GF-D8 (cell line): Measurements from ENCODE around the gene SKIC8.

ENCODE experiments used
- DNase-seq: peaks from one replicate; lab custom pipeline; 2025; lab: John Stamatoyannopoulos, UW

The SKIC8 gene

DNA sequence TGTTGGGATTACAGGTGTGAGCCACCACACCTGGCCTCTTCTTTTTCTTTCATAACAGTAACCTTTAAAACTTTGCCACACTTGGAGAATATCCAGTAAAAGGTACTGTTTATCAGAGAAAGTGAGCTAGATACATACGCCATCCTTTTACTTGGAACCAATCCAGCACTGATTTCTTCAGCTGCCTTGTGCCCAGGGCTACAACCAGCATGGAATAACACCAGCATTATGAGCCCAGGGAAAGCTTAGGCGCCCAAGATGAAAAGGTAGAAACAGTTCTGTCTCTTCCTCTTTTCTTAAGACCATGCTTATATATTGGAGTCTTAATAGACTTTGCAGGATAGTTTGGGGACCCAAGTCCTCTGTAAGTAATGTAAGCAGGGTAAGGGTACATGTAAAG is 8.4 kb downstream of the SKIC8 start:
- DNase-seq = no peak

- DNase-seq = no peak
These were observed 9.2 kb downstream of the SKIC8 start for GRCh38 chr15:78290222-78290621.

DNA sequence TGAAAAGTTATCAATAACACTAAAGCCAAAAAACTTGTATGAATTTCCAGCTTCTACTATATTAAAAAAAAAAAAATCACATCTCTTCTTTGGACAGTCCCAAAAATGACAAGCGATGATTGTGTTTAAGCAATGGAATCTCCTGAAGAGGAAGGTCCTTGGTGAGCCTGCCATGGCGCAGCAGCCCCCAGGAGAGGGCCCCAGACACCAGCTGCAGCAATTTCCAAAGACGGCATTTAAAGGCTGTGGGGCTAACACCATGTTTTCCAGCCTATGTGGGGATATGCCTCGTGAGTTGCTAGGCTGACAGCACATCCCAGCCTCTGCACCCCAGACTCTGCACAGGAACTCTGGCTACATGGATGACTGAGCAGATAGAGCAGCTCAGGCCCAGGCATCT is 14.7 kb downstream of the SKIC8 start:
- DNase-seq = no peak

DNA sequence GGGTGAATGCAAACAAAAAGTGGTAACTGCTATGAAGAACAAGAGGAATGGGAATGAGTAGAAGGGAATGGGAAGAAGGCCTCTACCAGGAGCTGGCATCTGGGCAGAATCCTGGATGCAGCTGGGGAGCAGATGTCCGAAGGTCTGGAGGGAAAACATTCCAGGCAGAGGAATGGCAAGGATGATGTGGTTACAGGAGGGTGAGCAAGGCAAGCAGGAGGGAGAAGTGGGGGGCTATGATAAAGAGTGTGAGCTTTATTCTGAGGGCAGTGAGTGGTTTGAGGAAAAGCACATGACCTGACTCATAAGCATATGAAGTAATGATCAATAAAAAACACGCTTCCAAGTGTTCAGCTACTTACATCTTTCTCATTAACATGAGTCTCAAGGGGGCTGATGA is 17.1 kb downstream of the SKIC8 start:
- no peak for DNase-seq

DNA sequence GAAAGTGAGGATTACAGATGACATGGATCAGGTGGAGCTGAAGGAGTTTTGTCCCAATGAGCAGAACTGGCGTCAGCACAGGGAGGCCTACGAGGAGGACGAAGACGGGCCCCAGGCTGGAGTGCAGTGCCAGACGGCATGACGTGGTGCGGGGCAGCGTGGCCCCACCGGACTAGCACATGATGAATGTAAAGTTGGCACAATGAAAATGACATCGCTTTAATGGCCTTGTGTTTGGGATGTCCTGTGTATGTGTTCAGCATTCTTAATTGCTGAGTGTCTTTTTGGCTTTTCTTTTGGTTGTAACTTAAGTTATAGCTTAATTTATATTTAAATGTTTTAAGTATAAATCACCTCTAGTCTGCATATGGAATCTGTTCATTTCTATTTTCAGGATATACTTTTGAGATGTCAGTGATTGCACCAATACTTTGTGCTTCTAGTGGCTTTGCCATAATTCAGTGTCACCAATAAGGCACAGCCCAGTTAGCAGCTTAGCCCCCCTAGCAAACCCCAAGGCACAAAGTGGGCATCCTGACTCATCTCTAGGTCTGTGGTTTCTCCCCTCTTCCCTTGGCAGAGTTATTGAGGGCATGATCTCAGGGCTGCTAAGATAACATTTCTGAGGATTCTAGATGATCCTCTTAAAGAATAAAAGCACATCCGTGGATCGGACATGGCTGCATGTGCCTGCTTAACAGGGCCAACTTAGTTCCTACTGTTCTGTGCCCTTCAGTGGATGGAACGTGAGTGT is 18.9 kb downstream of the SKIC8 start:
- DNase-seq = no peak

- DNase-seq = no peak
These were observed 23.1 kb downstream of the SKIC8 start for GRCh38 chr15:78276064-78276943.

- no peak for DNase-seq
These were observed 24.4 kb downstream of the SKIC8 start for GRCh38 chr15:78274994-78275393.

- DNase-seq = no peak
These were observed 26.6 kb downstream of the SKIC8 start for GRCh38 chr15:78272776-78273175.

- no peak for DNase-seq
These were observed 27.1 kb downstream of the SKIC8 start for GRCh38 chr15:78272316-78272715.

- DNase-seq = no peak
These were observed 32.6 kb downstream of the SKIC8 start for GRCh38 chr15:78266806-78267205.

GRCh38 chr15:78266229-78266628 is 33.2 kb downstream of the SKIC8 start:
- DNase-seq = no peak

DNA sequence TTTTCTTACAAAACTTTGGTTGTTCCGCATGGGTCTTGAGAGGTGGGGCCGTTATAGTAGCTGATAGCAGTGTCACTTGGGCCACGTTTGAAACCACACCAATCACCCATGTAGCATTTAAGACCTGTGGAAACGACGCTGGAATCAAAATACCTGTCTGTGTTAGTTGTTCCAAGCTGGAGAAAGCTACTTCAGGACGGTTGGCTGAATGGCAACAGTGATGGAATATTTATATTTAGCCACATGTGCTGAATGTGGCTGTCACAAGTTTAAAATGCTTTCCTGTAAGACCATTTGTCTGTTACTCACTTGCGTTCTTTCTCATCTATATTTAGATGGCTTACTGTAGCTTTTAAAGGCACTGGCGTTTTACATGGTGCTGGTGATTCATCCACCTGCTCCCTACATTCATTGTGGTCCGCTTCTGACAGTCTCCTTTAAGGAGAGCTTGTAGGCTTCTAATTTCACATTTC is 33.6 kb downstream of the SKIC8 start:
- DNase-seq = no peak

DNA sequence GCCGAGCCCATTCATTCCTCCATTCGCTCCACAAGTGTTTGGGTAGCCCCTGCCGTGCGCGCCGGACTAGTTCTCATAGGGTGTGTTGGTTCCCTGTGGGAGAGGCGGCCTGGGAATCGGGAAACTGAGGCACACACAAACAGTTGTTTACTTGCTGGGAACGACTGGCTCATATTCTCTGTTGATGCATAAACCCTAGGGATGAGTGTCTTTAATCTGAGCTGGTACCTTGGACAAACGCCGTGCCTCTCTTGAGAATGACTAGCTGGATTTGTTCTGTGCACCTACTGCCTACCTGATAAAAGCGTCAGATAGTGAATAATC is 34.3 kb downstream of the SKIC8 start:
- DNase-seq = no peak

DNA sequence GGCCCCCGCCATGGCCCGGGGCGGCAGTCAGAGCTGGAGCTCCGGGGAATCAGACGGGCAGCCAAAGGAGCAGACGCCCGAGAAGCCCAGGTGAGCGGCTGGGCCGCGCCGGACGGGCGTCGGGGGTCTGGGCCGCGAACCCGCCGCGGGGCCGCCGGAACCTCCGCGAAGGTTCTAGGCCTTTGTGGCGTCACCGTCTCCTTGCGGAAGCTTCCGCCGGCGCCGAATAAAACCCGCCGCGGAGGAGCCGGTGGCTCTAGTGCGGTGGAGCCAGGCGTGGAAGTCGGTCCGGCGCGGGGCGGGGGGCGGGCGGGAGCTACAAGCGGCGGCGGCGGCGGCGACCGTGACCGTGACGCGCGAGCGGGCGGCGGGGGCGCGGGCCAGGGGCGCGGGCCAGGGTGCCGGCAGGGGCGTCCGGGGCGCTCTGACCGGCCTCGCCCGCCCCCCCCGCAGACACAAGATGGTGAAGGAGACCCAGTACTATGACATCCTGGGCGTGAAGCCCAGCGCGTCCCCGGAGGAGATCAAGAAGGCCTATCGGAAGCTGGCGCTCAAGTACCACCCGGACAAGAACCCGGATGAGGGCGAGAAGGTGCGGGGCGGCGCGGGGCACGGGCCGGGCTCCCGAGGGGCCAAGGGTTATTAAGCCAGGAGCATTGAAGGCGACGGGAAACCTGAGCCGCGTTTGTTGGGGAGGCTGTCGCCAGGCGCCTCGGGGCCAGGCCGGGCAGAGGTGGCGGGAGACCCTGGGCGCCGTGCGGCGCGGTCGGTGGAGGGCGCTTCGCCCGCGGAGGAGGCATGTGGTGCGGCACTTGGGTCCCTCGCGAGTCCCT is 34.9 kb downstream of the SKIC8 start, which contains the start of gene DNAJA4:
DNAJA4 (plus strand) TSS at position 259 of the 833 bp plus-strand sequence; CDS start at position 461, 202 bp downstream.
- DNase-seq = no peak

DNA sequence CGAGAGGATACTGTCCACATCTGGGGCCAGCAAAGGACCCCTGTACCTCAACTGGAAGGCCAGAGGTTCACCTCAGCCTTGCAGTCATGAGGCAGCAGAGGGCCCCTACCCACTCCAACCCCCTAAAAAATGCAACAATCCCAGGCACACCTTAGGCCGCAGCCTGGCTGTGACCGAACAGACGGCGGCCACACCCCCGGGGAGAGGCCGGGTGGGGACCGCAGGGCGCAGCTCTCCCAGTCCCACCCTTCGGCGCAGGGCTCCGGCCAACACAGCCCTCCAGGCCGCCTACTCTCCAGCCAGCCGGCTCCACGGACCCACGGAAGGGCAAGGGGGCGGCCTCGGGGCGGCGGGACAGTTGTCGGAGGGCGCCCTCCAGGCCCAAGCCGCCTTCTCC is 35.5 kb downstream of the SKIC8 start:
- DNase-seq = no peak

GRCh38 chr15:78263351-78263781 is 36.0 kb downstream of the SKIC8 start:
- DNase-seq = no peak

DNA sequence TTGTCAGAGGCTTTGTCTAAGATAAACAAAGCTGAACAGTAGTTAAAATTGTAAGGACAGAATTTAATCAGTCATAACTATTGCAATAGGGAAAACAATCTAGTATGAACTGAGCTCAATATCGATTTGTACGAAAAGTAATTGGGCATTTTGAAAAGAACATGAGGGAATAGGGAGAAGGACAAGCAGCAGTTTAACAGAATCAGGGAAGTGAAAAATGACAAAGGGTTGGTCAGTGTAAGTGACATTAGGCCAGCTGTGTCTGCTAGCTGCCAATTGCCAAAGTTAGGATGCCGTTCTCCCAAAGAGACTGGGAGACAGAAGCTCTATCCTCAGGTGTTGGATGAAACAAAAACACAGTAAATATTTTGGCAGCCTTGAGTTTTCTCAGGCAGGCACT is 38.3 kb downstream of the SKIC8 start:
- no peak for DNase-seq

DNA sequence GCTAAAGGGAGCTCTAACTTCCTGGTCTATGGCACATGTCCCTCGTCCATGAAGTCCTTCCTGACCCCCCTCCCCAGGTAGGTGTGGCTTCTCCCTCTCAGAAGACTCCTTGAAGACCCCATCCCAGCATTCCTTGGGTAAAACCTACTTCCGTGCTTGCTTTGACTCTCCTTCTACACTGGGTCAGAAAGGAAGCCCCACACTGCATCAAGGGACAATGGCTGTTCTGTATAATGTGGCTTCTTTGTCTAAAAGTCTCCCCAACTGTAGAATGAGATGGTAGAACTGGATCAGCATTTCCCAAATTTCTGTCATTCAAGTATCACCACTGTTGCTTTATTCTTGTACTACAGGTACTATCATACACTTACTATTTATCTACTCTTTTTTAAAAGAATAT is 38.9 kb downstream of the SKIC8 start:
- no peak for DNase-seq

DNA sequence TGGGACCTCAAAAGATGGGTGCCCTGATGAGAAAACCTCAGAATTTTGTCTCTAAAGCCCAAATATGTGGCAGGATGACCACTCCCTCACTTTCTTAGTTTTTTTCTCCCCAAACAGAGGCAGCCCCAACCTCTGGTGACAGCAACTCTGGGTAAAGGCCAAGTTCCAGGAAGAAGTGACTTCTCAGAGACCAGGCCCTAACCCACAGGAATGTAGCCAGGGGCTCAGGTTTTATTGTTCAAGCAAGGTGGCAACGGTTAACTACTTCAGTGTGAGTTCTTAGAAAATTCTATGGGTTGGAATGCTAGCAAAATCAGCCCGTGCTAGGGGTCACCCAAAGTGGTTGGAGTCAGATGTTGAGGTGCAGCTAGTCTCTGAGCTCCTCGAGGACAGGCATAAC is 40.2 kb downstream of the SKIC8 start:
- DNase-seq = no peak

DNA sequence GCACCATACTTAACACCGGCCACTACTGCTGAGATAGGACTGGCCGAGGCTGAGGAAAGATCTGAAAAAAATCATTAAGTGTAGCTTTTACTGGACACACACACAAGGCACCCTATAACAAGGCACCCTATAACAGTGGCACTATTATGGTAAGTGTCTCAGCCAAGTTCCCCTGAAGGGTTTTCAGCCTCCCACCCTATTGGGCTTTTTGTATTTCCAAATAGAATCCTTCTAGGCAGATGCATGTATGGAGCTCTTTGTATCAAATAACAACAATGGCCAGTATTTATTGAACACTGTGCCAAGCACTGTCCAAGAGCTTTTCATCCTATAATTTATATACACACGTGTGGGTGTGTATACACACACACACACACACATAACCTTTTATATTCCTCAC is 41.7 kb downstream of the SKIC8 start:
- no peak for DNase-seq

DNA sequence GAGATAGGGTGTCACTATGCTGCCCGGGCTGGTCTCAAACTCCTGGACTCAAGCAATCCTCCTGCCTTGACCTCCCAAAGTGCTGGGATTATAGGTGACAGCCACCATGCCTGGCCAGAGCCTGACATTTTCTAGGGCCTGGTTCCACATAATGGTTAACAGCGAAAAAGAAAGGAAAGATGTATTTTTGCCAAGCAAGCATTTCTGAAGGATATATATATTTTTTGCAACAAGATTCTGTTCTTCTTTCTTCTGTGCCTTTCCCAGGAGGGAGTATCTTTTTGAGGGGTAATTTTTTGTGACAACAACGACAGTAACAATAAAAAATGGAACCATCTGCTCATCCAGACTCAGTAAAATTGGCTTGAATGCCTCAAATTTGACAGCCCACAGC is 43.4 kb downstream of the SKIC8 start:
- no peak for DNase-seq

DNA sequence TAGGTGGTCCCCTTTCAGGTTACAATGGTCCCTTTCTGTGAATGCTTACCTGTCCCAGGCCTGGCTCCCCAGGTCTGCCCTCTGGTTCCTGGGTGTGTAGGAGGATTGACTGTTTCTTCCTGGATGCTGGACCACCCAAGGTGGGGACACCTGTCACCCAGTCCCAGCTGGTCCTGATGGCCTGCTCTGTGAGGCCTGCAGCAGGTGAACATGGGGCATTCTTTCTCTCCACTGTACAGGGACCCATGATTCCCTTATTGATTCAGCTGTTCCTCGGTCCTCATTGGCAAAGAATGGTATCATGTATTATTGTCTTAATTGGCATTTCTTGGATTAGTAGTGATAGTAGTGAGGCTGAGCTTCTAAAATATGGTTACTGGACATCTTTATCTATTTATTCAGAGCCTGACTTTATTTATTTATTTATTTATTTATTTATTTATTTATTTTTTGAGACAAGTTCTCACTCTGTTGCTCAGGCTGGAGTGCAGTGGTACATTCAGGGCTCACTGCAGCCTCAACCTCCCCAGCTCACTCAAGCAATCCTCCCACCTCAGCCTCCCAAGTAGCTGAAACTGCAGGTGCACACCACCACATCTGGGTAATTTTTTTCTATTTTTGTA is 43.9 kb downstream of the SKIC8 start:
- DNase-seq = no peak
